OCI-LY7 (cell line): ENCODE measurements around the gene PBLD.

Source experiments
- CTCF ChIP-seq: fragments of 200-600 bp; sonication (generic); conservative IDR thresholded peaks from 2 replicates; pipeline ENCODE4 v1.5.1; 2014; ENCODE audit warnings: mild to moderate bottlenecking, antibody characterized with exemption, low read length, moderate library complexity, mixed read lengths
- EZH2phosphoT487 ChIP-seq: fragments of 200-600 bp; sonication (generic); IDR thresholded peaks from 2 replicates; pipeline ENCODE4 v1.6.1; 2018; ENCODE audit warnings: low read depth, borderline replicate concordance, mild to moderate bottlenecking, mixed run types, antibody characterized with exemption, low read length, moderate library complexity, mixed read lengths

GRCh38 chr10:68366600-68366999, 33.9 kb upstream of the PBLD start:
- TF ChIP-seq CTCF (no peak), EZH2phosphoT487 (no peak)
